D721Med (cell line): ENCODE data around the gene RPP25.

Experiments used
- DNase-seq: peaks from one replicate; pipeline ENCODE4 v3.0.0; 2011; ENCODE audit warnings: low spot score; ENCODE audit not compliant: insufficient read length
- FAIRE-seq: peaks from 2 replicates; lab custom pipeline; 2011; peaks lifted over from hg19 to GRCh38; lab: Jason Lieb, UNC
- TF ChIP-seq, protein P1 (sequence below): IDR thresholded peaks from 2 replicates; pipeline ENCODE4 v1.5.1; 2012; ENCODE audit warnings: mild to moderate bottlenecking, control low read depth; ENCODE audit not compliant: insufficient read depth; ENCODE audit errors: missing control alignments

Gene RPP25

DNA sequence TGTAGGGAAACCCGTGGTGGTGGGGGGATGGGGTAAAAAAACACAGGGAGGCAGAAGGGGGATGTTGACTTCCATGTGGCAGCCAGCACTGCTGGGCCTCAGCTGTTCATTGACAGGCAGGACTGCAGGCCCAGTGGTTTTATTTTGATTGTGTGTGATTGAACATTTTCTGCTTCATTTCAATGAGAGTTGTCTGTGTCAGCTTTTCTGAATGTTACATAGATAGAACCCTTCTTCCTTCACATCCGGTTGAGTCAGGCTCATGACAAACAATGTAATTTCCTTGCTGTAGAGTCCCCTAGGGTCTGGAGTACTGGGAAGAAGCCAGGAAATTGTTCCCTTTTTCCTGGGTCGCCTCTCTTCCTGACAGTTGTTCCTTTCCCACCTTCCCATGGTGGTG is 8.2 kb upstream of the RPP25 start:
- TF ChIP-seq, protein P1, sequence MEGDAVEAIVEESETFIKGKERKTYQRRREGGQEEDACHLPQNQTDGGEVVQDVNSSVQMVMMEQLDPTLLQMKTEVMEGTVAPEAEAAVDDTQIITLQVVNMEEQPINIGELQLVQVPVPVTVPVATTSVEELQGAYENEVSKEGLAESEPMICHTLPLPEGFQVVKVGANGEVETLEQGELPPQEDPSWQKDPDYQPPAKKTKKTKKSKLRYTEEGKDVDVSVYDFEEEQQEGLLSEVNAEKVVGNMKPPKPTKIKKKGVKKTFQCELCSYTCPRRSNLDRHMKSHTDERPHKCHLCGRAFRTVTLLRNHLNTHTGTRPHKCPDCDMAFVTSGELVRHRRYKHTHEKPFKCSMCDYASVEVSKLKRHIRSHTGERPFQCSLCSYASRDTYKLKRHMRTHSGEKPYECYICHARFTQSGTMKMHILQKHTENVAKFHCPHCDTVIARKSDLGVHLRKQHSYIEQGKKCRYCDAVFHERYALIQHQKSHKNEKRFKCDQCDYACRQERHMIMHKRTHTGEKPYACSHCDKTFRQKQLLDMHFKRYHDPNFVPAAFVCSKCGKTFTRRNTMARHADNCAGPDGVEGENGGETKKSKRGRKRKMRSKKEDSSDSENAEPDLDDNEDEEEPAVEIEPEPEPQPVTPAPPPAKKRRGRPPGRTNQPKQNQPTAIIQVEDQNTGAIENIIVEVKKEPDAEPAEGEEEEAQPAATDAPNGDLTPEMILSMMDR, result no peak
- DNase-seq, result no peak
- FAIRE-seq, result no peak

- FAIRE-seq (no peak), DNase-seq (no peak)
- TF ChIP-seq, protein P1, result no peak
These were observed 6.6 kb upstream of the RPP25 start for GRCh38 chr15:74963213-74963612.

DNA sequence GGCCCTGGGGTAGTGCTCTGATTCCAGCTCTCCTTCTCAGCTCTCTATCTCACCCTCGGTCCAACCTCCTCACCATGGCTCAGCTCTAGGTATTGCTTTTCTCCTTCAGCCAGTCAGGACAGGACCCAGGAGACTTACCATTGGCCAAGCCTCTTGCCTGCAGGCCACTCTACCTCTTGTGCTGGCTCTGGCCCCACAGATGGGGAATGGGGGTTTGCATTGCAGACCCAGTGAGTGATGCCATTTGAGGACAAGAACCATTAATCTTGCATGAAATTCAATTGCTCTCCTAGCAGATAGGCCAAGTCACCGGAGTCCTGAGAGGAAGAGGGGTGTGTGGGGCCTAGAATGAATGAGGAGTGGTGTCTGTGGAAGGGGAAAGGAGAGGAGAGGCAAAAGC is 6.1 kb upstream of the RPP25 start:
- DNase-seq, result no peak
- TF ChIP-seq, protein P1, result no peak
- FAIRE-seq, result no peak

- TF ChIP-seq, protein P1, result no peak
- FAIRE-seq (no peak), DNase-seq (no peak)
These were observed 5.6 kb upstream of the RPP25 start for GRCh38 chr15:74962219-74962618.

DNA sequence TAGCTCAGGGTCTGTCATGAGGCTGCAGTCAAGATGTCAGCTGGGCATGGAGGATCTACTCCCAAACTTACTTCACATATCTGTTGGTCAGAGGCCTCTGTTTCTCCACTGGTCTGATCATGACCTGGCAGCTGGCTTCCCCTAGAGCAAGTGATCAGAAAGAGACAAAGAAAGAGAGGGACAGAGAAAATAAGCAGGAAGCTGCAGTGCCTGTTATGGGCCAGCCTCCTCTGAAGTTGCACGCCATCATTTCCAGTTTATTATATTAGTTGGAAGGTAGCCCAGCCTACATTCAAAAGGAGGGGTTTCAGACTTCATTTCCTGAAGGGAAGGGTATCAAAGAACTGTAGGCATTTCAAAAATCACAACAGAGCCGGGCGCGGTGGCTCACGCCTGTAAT is 5.0 kb upstream of the RPP25 start:
- no peak for FAIRE-seq
- TF ChIP-seq, protein P1, result no peak
- DNase-seq, result no peak

GRCh38 chr15:74960995-74961588 is 4.5 kb upstream of the RPP25 start:
- FAIRE-seq (no peak), DNase-seq (no peak)
- TF ChIP-seq, protein P1, result no peak

DNA sequence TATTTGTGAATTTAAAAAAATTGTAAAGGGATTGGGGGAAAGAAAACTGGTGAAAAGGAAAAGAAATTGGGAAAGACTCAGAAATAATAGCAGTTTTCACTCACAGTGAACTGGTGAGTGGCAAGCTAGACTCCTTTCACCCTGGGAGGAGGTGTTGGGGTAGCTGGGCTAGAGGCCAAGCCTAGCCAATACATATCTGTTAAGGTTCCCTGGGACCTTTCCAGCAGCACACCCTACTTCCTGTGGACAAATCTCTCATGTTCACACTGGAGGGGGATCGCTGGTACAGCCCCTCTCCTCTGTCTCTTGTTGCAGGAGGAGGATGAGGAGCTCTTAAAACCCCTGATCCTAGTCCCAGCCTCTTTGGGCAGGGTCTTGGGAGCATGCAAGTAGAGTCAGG is 3.7 kb upstream of the RPP25 start:
- FAIRE-seq, result no peak
- TF ChIP-seq, protein P1, result no peak
- no peak for DNase-seq
